Spleen (tissue), 11 donors: ENCODE measurements around the gene C10orf53. TPM values are rescaled to one million over a fixed set of nuclear protein-coding genes. Genes with fewer than 3 reads are reported as not detected.

Experiments
- DNase-seq: peaks from one replicate; pipeline ENCODE4 v3.0.0-alpha.2; 2020
- H3K27ac ChIP-seq, 8 donors: fragments of 200-600 bp; sonication (generic) in 7 of 8; 1 replicate in 4 of 8; 2 replicates in 4 of 8; pipeline versions ENCODE4 v1.5.0 to v1.8.0; 2016 to 2021; ENCODE audit warnings: inconsistent platforms in 4 of 8, mild to moderate bottlenecking in 4 of 8, moderate library complexity in 1 of 8
- H3K27me3 ChIP-seq, 7 donors: fragments of 200-600 bp; sonication (generic) in 6 of 7; replicated peaks in 1 of 7; 1 replicate in 4 of 7; 2 replicates in 3 of 7; pipeline versions ENCODE4 v1.5.0 to v1.8.0; 2016 to 2021; ENCODE audit warnings: inconsistent platforms in 3 of 7, mild to moderate bottlenecking in 1 of 7
- H3K36me3 ChIP-seq, 6 donors: fragments of 200-600 bp; sonication (generic) in 5 of 6; 1 replicate in 4 of 6; 2 replicates in 2 of 6; pipeline versions ENCODE4 v1.5.0 to v1.8.0; 2016 to 2021; ENCODE audit warnings: inconsistent platforms in 2 of 6
- H3K4me1 ChIP-seq, 6 donors: fragments of 200-600 bp; sonication (generic) in 5 of 6; 1 replicate in 3 of 6; 2 replicates in 3 of 6; pipeline versions ENCODE4 v1.5.0 to v1.8.0; 2016 to 2021; ENCODE audit warnings: inconsistent platforms in 3 of 6
- H3K4me3 ChIP-seq, 8 donors: fragments of 200-600 bp; sonication (generic) in 7 of 8; 1 replicate in 4 of 8; 2 replicates in 4 of 8; pipeline versions ENCODE4 v1.5.0 to v1.8.0; 2016 to 2021; ENCODE audit warnings: inconsistent platforms in 4 of 8, mild to moderate bottlenecking in 4 of 8, moderate library complexity in 2 of 8
- H3K9me3 ChIP-seq, 8 donors: fragments of 200-600 bp; sonication (generic) in 7 of 8; 1 replicate in 4 of 8; 2 replicates in 4 of 8; pipeline versions ENCODE4 v1.5.0 to v1.8.0; 2016 to 2021; ENCODE audit warnings: inconsistent platforms in 4 of 8
- POLR2A ChIP-seq, 3 donors: fragments of 450-650 bp; IDR thresholded peaks; one replicate each; pipeline ENCODE4 v1.5.1; 2017; ENCODE audit warnings: antibody characterized with exemption in 3 of 3, mild to moderate bottlenecking in 1 of 3
- POLR2AphosphoS5 ChIP-seq, 3 donors: sonication (generic); formaldehyde crosslinking; IDR thresholded peaks; one replicate each; pipeline ENCODE4 v1.5.1; 2017; ENCODE audit warnings: antibody characterized with exemption in 3 of 3
- WGBS, 5 donors: extraction: QIAGEN DNeasy Blood & Tissue Kit in 3 of 5; methylation state at CpG; one replicate each; pipeline versions ENCODE4 v1.1.5 to v1.1.7; 2013 to 2018; 5-methylcytosine and 5-hydroxymethylcytosine counted together
- intact Hi-C: fragments of 100-400 bp; cut with DNase I; formaldehyde crosslinking; loops from one replicate; pipeline ENCODE4 v1.15.0; 2023; ENCODE audit warnings: low total_unique reads
- polyA plus RNA-seq, 3 donors: library from polyadenylated mRNA; stranded (reverse); fragments of 200-250 nt; gene quantifications; one replicate each; pipeline ENCODE4 v1.2.1, GENCODE V29; 2013
- total RNA-seq, 7 donors: library from RNA; depleted of rRNA in 3 of 7; stranded (reverse); fragments of >200 nt in 3 of 7; fragmentation: NEBNext Ultra II Directional in 4 of 7; extraction: Animal tissue kit (Norgen Biotek cat#: 25700) in 4 of 7; gene quantifications; one replicate each; pipeline versions ENCODE4 v1.1.0 to v1.2.1, GENCODE V29; 2016 to 2021
- TF ChIP-seq, protein P1 (sequence below), 11 experiments: fragments of 200-600 bp in 7 of 11; fragments of 450-650 bp in 4 of 11; sonication (generic) in 4 of 11; IDR thresholded peaks in 8 of 11; conservative IDR thresholded peaks in 3 of 11; 1 replicate in 7 of 11; 2 replicates in 4 of 11; pipeline versions ENCODE4 v1.4.0 to v1.8.0; 2016 to 2021; ENCODE audit warnings: antibody characterized with exemption in 11 of 11, inconsistent platforms in 4 of 11, mild to moderate bottlenecking in 1 of 11
- donor health status: healthy with polysubstance abuse.
- donor health status: DM: no; HTN: no; CAD: no; lungs with moderate emphysema.
- donor health status: DM: no; HTN: no; CAD: no.
- donor health status: Bipolar disorder and iron deficiency.
- donor health status: healthy.
- donor health status: DM: no; HTN: no; CAD: no.
- donor health status: DM: yes; HTN: yes; CAD: no.

The C10orf53 gene
- total and polyA plus RNA-seq, 10 donors: not detected

DNA sequence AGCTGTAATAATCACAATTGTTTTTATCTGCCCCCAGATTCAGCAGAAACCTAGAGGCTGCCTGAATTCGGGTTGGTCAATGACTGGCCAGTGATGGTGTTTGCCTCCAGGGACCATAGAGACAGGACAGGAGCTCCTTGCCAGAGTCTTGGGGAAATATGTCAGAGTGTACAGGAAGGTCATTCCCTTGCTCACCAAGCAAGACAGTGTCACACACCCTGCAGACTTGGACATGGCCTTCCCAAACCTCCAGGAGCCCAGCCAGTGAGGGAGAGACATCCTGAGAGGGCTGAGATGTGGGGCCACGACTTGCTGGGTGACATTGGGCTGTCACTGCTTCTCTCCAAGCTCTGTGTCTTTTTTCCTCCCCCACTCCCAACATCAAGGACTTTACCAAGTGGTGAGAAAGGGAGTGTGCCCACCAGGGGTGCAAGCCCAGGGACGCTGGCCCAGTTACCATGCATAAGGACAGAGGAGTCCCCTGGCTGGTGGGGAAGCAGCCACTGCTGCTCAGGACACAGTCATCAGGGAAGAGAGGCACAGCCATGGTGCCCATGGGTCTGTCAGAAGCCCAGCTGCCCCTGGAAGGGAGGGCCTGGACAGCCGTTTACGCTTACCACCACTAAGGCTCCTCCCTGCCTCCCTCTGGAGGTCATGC lies 25.3 kb upstream of the C10orf53 start:
- Histone ChIP-seq H3K36me3 (no peaks in the 10 kb centered on the region), H3K27me3 (peaks cover 0 to 64% (median 0%) of the 10 kb centered on the region in 7 donors), H3K27ac (no peak overlapping the region), H3K9me3 (peaks cover 0 to 14% (median 13%) of the 10 kb centered on the region in 8 donors), H3K4me3 (no peak overlapping the region), H3K4me1 (peaks cover 0 to 6% (median 2%) of the 10 kb centered on the region in 6 donors)
- WGBS, 5 donors: 49 to 71% (median 56%) methylated on average over 5 of the region's 5 CpGs
- no peak for DNase-seq
- intact Hi-C loops: no loop called here
- TF ChIP-seq, protein P1, sequence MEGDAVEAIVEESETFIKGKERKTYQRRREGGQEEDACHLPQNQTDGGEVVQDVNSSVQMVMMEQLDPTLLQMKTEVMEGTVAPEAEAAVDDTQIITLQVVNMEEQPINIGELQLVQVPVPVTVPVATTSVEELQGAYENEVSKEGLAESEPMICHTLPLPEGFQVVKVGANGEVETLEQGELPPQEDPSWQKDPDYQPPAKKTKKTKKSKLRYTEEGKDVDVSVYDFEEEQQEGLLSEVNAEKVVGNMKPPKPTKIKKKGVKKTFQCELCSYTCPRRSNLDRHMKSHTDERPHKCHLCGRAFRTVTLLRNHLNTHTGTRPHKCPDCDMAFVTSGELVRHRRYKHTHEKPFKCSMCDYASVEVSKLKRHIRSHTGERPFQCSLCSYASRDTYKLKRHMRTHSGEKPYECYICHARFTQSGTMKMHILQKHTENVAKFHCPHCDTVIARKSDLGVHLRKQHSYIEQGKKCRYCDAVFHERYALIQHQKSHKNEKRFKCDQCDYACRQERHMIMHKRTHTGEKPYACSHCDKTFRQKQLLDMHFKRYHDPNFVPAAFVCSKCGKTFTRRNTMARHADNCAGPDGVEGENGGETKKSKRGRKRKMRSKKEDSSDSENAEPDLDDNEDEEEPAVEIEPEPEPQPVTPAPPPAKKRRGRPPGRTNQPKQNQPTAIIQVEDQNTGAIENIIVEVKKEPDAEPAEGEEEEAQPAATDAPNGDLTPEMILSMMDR (IDR thresholded peaks at IDR 0.05 in 8 of 11, conservative IDR thresholded peaks at IDR 0.05 in 3 of 11): no peak

- intact Hi-C loops: no loop called here
- Histone ChIP-seq H3K36me3 (no peaks in the 10 kb centered on the region), H3K27me3 (peaks cover 0 to 56% (median 0%) of the 10 kb centered on the region in 7 donors), H3K4me3 (no peak overlapping the region), H3K27ac (no peak overlapping the region), H3K9me3 (peaks cover 0 to 23% (median 22%) of the 10 kb centered on the region in 8 donors), H3K4me1 (no peaks in the 10 kb centered on the region)
- no peak for TF ChIP-seq POLR2AphosphoS5 (IDR thresholded peaks at IDR 0.05)
- TF ChIP-seq, protein P1 (IDR thresholded peaks at IDR 0.05 in 8 of 11, conservative IDR thresholded peaks at IDR 0.05 in 3 of 11): no peak
- TF ChIP-seq POLR2A (IDR thresholded peaks at IDR 0.05): no peak
- 71 to 77% (median 74%) methylated on average over 15 to 18 of the region's 18 CpGs for WGBS, 5 donors
- no peak for DNase-seq
Observed at GRCh38 chr10:49655099-49655498, 24.4 kb upstream of the C10orf53 start.

- no peak for DNase-seq
- H3K4me1 ChIP-seq: no peaks in the 10 kb centered on the region
- intact Hi-C loops: no loop called here
- H3K36me3 ChIP-seq: no peaks in the 10 kb centered on the region
- no peak overlapping the region for H3K4me3 ChIP-seq
- TF ChIP-seq, protein P1 (IDR thresholded peaks at IDR 0.05 in 8 of 11, conservative IDR thresholded peaks at IDR 0.05 in 3 of 11): no peak
- no peak for TF ChIP-seq POLR2AphosphoS5 (IDR thresholded peaks at IDR 0.05)
- no peak for TF ChIP-seq POLR2A (IDR thresholded peaks at IDR 0.05)
- H3K27me3 ChIP-seq: peaks cover 0 to 45% (median 0%) of the 10 kb centered on the region in 7 donors
- WGBS, 5 donors: 78 to 82% (median 80%) methylated on average over 9 of the region's 9 CpGs
- no peak overlapping the region for H3K27ac ChIP-seq
- H3K9me3 ChIP-seq: peaks cover 0 to 27% (median 24%) of the 10 kb centered on the region in 8 donors
Observed at GRCh38 chr10:49656845-49657493, 22.5 kb upstream of the C10orf53 start.

DNA sequence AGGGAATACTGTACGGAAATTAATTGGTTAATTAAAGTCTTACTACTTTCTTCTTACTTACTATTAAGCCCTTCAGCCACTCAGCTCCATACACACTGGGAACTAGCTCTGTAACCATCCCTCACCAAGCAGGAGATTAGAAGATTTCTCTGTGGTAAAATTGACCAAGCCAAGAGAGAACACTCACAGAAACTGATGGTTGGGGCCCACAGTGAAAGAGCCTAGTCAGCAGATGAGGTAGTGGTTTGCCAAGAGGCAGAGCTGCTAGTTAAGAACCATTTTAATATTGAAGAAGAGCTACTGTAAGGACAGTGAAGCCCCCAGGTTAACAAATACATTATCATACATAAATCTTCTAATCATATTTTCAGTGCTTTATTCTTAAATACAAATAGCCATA lies 21.8 kb upstream of the C10orf53 start:
- DNase-seq: no peak

More for the DNA sequence above, 21.8 kb upstream of the C10orf53 start:
- Histone ChIP-seq H3K27me3 (peaks cover 0 to 38% (median 0%) of the 10 kb centered on the region in 7 donors), H3K36me3 (no peaks in the 10 kb centered on the region), H3K4me1 (no peaks in the 10 kb centered on the region), H3K9me3 (peaks cover 0 to 27% (median 24%) of the 10 kb centered on the region in 8 donors), H3K27ac (no peak overlapping the region), H3K4me3 (no peak overlapping the region)
- 79 to 96% (median 94%) methylated on average over 1 of the region's 1 CpG for WGBS, 5 donors
- TF ChIP-seq, protein P1 (IDR thresholded peaks at IDR 0.05 in 8 of 11, conservative IDR thresholded peaks at IDR 0.05 in 3 of 11): no peak
- no peak for TF ChIP-seq POLR2AphosphoS5 (IDR thresholded peaks at IDR 0.05)
- TF ChIP-seq POLR2A (IDR thresholded peaks at IDR 0.05): no peak
- intact Hi-C loops: no loop called here
